Measurements from ENCODE around the gene C13orf42. TPM values are rescaled to one million over a fixed set of nuclear protein-coding genes. Genes with fewer than 3 reads are reported as not detected.

Gene C13orf42
- total RNA-seq, 1 experiment from 2014 or later, result 8.2 TPM

DNA sequence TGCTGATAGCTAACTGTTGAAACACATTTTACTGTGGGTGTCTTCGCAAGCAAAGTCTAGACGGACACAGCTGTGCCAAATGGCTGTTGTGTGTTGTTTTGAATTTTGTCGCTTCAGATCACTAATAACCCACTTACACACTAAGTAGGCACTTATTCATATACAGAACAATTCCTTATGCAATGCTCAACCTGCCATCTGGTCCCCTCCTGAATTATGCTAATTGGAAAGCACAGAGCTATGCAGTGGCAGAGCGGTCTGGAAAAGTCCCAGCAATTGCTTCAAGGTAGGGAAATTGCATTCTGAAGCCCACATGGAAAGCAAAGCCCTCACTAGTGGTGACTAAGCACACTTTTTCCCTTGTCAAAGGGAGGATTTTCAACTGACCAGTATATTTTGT lies 69.9 kb downstream of the C13orf42 start:
- ChIA-PET POLR2A (no interaction called here), CTCF (interaction anchor here (1.2 kb wide), 1 partner anchor 52 kb away, joined by 3 read pairs; no protein-coding TSS in a partner anchor)
- DNase-seq (ENCODE audit: low spot score) (no peak), ATAC-seq (no peak)
- Mint-ChIP-seq H3K27ac (no peak overlapping the region), H3K36me3 (no peaks in the 10 kb centered on the region), H3K9me3 (no peaks in the 10 kb centered on the region), H3K4me3 (no peak overlapping the region), H3K27me3 (ENCODE audit: low read depth) (no peaks in the 10 kb centered on the region), H3K4me1 (peaks cover 8% of the 10 kb centered on the region)
- TF ChIP-seq, protein P1, sequence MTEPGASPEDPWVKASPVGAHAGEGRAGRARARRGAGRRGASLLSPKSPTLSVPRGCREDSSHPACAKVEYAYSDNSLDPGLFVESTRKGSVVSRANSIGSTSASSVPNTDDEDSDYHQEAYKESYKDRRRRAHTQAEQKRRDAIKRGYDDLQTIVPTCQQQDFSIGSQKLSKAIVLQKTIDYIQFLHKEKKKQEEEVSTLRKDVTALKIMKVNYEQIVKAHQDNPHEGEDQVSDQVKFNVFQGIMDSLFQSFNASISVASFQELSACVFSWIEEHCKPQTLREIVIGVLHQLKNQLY (CRISPR knock-in tag; IDR thresholded peaks at IDR 0.05), result no peak
- TF ChIP-seq ESRRA (CRISPR knock-in tag; IDR thresholded peaks at IDR 0.05; ENCODE audit: borderline replicate concordance) (no peak), JAZF1 (CRISPR knock-in tag; IDR thresholded peaks at IDR 0.05) (no peak), NFATC4 (CRISPR knock-in tag; IDR thresholded peaks at IDR 0.05) (no peak), TEAD1 (CRISPR knock-in tag; IDR thresholded peaks at IDR 0.05) (no peak)
- TF ChIP-seq, protein P2, sequence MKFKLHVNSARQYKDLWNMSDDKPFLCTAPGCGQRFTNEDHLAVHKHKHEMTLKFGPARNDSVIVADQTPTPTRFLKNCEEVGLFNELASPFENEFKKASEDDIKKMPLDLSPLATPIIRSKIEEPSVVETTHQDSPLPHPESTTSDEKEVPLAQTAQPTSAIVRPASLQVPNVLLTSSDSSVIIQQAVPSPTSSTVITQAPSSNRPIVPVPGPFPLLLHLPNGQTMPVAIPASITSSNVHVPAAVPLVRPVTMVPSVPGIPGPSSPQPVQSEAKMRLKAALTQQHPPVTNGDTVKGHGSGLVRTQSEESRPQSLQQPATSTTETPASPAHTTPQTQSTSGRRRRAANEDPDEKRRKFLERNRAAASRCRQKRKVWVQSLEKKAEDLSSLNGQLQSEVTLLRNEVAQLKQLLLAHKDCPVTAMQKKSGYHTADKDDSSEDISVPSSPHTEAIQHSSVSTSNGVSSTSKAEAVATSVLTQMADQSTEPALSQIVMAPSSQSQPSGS (CRISPR knock-in tag; IDR thresholded peaks at IDR 0.05; ENCODE audit: borderline replicate concordance, low read depth), result no peak
- TF ChIP-seq, protein P3, sequence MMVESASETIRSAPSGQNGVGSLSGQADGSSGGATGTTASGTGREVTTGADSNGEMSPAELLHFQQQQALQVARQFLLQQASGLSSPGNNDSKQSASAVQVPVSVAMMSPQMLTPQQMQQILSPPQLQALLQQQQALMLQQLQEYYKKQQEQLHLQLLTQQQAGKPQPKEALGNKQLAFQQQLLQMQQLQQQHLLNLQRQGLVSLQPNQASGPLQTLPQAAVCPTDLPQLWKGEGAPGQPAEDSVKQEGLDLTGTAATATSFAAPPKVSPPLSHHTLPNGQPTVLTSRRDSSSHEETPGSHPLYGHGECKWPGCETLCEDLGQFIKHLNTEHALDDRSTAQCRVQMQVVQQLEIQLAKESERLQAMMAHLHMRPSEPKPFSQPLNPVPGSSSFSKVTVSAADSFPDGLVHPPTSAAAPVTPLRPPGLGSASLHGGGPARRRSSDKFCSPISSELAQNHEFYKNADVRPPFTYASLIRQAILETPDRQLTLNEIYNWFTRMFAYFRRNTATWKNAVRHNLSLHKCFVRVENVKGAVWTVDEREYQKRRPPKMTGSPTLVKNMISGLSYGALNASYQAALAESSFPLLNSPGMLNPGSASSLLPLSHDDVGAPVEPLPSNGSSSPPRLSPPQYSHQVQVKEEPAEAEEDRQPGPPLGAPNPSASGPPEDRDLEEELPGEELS (CRISPR knock-in tag; IDR thresholded peaks at IDR 0.05), result no peak
- TF ChIP-seq, protein P4, sequence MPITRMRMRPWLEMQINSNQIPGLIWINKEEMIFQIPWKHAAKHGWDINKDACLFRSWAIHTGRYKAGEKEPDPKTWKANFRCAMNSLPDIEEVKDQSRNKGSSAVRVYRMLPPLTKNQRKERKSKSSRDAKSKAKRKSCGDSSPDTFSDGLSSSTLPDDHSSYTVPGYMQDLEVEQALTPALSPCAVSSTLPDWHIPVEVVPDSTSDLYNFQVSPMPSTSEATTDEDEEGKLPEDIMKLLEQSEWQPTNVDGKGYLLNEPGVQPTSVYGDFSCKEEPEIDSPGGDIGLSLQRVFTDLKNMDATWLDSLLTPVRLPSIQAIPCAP (CRISPR knock-in tag; IDR thresholded peaks at IDR 0.05), result no peak

DNA sequence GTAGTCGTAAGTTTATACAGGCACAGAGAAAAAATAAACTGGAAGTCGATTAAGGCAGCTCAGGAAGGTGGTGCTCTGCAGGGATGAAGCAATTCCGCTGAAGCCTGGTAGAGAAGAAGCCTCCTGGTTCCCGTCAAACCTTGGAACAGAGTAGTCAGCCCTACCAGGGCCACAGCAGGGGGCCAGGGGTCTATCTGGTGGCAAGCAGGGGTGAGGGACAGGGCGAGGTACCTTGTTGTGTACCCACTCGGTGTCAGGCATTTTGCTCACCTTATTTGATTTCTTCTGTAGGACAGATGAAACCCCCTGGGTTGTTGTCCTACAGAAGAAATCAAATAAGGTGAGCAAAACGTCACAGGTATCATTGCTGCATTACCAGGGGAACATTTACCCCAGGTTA lies 70.6 kb downstream of the C13orf42 start:
- CTCF ChIA-PET, result interaction anchor here (1.2 kb wide), 1 partner anchor 51 kb away, joined by 3 read pairs; no protein-coding TSS in a partner anchor
- Mint-ChIP-seq H3K27me3 (ENCODE audit: low read depth) (no peaks in the 10 kb centered on the region), H3K4me1 (peaks cover 5% of the 10 kb centered on the region), H3K4me3 (no peak overlapping the region), H3K36me3 (no peaks in the 10 kb centered on the region), H3K27ac (no peak overlapping the region), H3K9me3 (no peaks in the 10 kb centered on the region)
- POLR2A ChIA-PET, result no interaction called here
- DNase-seq (ENCODE audit: low spot score) (no peak), ATAC-seq (no peak)
- TF ChIP-seq FOXK1 (CRISPR knock-in tag; IDR thresholded peaks at IDR 0.05), result no peak
- TF ChIP-seq, protein P5, sequence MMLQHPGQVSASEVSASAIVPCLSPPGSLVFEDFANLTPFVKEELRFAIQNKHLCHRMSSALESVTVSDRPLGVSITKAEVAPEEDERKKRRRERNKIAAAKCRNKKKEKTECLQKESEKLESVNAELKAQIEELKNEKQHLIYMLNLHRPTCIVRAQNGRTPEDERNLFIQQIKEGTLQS (CRISPR knock-in tag; conservative IDR thresholded peaks at IDR 0.05), result no peak
- TF ChIP-seq, protein P6, sequence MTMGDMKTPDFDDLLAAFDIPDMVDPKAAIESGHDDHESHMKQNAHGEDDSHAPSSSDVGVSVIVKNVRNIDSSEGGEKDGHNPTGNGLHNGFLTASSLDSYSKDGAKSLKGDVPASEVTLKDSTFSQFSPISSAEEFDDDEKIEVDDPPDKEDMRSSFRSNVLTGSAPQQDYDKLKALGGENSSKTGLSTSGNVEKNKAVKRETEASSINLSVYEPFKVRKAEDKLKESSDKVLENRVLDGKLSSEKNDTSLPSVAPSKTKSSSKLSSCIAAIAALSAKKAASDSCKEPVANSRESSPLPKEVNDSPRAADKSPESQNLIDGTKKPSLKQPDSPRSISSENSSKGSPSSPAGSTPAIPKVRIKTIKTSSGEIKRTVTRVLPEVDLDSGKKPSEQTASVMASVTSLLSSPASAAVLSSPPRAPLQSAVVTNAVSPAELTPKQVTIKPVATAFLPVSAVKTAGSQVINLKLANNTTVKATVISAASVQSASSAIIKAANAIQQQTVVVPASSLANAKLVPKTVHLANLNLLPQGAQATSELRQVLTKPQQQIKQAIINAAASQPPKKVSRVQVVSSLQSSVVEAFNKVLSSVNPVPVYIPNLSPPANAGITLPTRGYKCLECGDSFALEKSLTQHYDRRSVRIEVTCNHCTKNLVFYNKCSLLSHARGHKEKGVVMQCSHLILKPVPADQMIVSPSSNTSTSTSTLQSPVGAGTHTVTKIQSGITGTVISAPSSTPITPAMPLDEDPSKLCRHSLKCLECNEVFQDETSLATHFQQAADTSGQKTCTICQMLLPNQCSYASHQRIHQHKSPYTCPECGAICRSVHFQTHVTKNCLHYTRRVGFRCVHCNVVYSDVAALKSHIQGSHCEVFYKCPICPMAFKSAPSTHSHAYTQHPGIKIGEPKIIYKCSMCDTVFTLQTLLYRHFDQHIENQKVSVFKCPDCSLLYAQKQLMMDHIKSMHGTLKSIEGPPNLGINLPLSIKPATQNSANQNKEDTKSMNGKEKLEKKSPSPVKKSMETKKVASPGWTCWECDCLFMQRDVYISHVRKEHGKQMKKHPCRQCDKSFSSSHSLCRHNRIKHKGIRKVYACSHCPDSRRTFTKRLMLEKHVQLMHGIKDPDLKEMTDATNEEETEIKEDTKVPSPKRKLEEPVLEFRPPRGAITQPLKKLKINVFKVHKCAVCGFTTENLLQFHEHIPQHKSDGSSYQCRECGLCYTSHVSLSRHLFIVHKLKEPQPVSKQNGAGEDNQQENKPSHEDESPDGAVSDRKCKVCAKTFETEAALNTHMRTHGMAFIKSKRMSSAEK (CRISPR knock-in tag; IDR thresholded peaks at IDR 0.05; ENCODE audit: borderline replicate concordance), result no peak
- TF ChIP-seq RELA (CRISPR knock-in tag; IDR thresholded peaks at IDR 0.05; ENCODE audit: borderline replicate concordance), result no peak
- TF ChIP-seq, protein P3 (CRISPR knock-in tag; IDR thresholded peaks at IDR 0.05), result no peak
- TF ChIP-seq HMGA2 (CRISPR knock-in tag; IDR thresholded peaks at IDR 0.05), result no peak
- TF ChIP-seq, protein P7, sequence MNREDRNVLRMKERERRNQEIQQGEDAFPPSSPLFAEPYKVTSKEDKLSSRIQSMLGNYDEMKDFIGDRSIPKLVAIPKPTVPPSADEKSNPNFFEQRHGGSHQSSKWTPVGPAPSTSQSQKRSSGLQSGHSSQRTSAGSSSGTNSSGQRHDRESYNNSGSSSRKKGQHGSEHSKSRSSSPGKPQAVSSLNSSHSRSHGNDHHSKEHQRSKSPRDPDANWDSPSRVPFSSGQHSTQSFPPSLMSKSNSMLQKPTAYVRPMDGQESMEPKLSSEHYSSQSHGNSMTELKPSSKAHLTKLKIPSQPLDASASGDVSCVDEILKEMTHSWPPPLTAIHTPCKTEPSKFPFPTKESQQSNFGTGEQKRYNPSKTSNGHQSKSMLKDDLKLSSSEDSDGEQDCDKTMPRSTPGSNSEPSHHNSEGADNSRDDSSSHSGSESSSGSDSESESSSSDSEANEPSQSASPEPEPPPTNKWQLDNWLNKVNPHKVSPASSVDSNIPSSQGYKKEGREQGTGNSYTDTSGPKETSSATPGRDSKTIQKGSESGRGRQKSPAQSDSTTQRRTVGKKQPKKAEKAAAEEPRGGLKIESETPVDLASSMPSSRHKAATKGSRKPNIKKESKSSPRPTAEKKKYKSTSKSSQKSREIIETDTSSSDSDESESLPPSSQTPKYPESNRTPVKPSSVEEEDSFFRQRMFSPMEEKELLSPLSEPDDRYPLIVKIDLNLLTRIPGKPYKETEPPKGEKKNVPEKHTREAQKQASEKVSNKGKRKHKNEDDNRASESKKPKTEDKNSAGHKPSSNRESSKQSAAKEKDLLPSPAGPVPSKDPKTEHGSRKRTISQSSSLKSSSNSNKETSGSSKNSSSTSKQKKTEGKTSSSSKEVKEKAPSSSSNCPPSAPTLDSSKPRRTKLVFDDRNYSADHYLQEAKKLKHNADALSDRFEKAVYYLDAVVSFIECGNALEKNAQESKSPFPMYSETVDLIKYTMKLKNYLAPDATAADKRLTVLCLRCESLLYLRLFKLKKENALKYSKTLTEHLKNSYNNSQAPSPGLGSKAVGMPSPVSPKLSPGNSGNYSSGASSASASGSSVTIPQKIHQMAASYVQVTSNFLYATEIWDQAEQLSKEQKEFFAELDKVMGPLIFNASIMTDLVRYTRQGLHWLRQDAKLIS (CRISPR knock-in tag; IDR thresholded peaks at IDR 0.05; ENCODE audit: borderline replicate concordance), result no peak
- TF ChIP-seq, protein P8, sequence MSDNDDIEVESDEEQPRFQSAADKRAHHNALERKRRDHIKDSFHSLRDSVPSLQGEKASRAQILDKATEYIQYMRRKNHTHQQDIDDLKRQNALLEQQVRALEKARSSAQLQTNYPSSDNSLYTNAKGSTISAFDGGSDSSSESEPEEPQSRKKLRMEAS (CRISPR knock-in tag; IDR thresholded peaks at IDR 0.05), result no peak
- no peak for TF ChIP-seq NFATC4 (CRISPR knock-in tag; IDR thresholded peaks at IDR 0.05)
- no peak for TF ChIP-seq CREM (CRISPR knock-in tag; IDR thresholded peaks at IDR 0.05)
- no peak for TF ChIP-seq CBFB (CRISPR knock-in tag; IDR thresholded peaks at IDR 0.05; ENCODE audit: low read depth)
- no peak for TF ChIP-seq SMAD3 (CRISPR knock-in tag; IDR thresholded peaks at IDR 0.05; ENCODE audit: borderline replicate concordance)
- no peak for TF ChIP-seq ZNF671 (CRISPR knock-in tag; IDR thresholded peaks at IDR 0.05)

All from WTC11 (cell line).